Smooth muscle cell (in vitro differentiated cells): ENCODE data around the gene MMP1. TPM values are rescaled to one million over a fixed set of nuclear protein-coding genes. Genes with fewer than 3 reads are reported as not detected.

Experiments
- DNase-seq: peaks from one replicate; lab custom pipeline; 2025; ENCODE audit not compliant: unreplicated experiment; lab: John Stamatoyannopoulos, UW
- H2AFZ ChIP-seq: fragments of 200-600 bp; sonication (generic); 2 replicates; pipeline ENCODE4 v1.6.0; 2016; ENCODE audit warnings: antibody characterized with exemption, low read depth, mild to moderate bottlenecking
- H3F3A ChIP-seq: fragments of 200-600 bp; sonication (generic); 2 replicates; pipeline ENCODE4 v1.6.0; 2017; ENCODE audit warnings: antibody characterized with exemption, low read depth
- H3K27ac ChIP-seq: fragments of 200-600 bp; sonication (generic); 2 replicates; pipeline ENCODE4 v1.5.1; 2016; ENCODE audit warnings: low read depth, mild to moderate bottlenecking
- H3K27me3 ChIP-seq: fragments of 200-600 bp; sonication (generic); 2 replicates; pipeline ENCODE4 v1.6.1; 2016; ENCODE audit warnings: low read depth, mild to moderate bottlenecking
- H3K36me3 ChIP-seq: fragments of 200-600 bp; sonication (generic); 2 replicates; pipeline ENCODE4 v1.5.1; 2016; ENCODE audit warnings: low read depth
- H3K4me1 ChIP-seq: fragments of 200-600 bp; sonication (generic); 2 replicates; pipeline ENCODE4 v1.5.1; 2016; ENCODE audit warnings: low read depth
- H3K4me2 ChIP-seq: fragments of 200-600 bp; sonication (generic); 2 replicates; pipeline ENCODE4 v1.6.0; 2016; ENCODE audit warnings: mild to moderate bottlenecking
- H3K4me3 ChIP-seq: fragments of 200-600 bp; sonication (generic); 2 replicates; pipeline ENCODE4 v1.5.1; 2016; ENCODE audit warnings: mild to moderate bottlenecking
- H3K79me2 ChIP-seq: fragments of 200-600 bp; sonication (generic); 2 replicates; pipeline ENCODE4 v1.6.0; 2016; ENCODE audit warnings: low read depth, mild to moderate bottlenecking
- H3K9ac ChIP-seq: fragments of 200-600 bp; sonication (generic); 2 replicates; pipeline ENCODE4 v1.6.0; 2016; ENCODE audit warnings: low read depth
- H3K9me3 ChIP-seq: fragments of 200-600 bp; sonication (generic); replicated peaks from 2 replicates; pipeline ENCODE4 v1.5.1; 2016; ENCODE audit warnings: low read depth
- H4K20me1 ChIP-seq: fragments of 200-600 bp; sonication (generic); 2 replicates; pipeline ENCODE4 v1.6.0; 2016; ENCODE audit warnings: low read depth
- WGBS: methylation state at CpG from one replicate; pipeline ENCODE4 v1.1.7; 2016; ENCODE audit warnings: low lambda C conversion rate; 5-methylcytosine and 5-hydroxymethylcytosine counted together
- polyA plus RNA-seq: library from polyadenylated mRNA; unstranded; fragments of >200 nt; fragmentation: Nextera tagmentation; extraction: Ambion mirVana; gene quantifications from 2 replicates; pipeline ENCODE4 v1.2.1, GENCODE V29; 2016
- total RNA-seq: library from RNA; depleted of rRNA; stranded (reverse); fragments of >200 nt; gene quantifications from 2 replicates; pipeline ENCODE4 v1.2.3, GENCODE V29; 2014
- TF ChIP-seq, protein P1 (sequence below): fragments of 200-600 bp; sonication (generic); IDR thresholded peaks from 2 replicates; pipeline ENCODE4 v1.5.1; 2017; ENCODE audit warnings: borderline replicate concordance, mild to moderate bottlenecking, antibody characterized with exemption; ENCODE audit not compliant: insufficient read depth, poor library complexity, severe bottlenecking

Gene MMP1
- total and polyA plus RNA-seq, 2 experiments from 2014 or later = 9.1 to 38.3 TPM

DNA sequence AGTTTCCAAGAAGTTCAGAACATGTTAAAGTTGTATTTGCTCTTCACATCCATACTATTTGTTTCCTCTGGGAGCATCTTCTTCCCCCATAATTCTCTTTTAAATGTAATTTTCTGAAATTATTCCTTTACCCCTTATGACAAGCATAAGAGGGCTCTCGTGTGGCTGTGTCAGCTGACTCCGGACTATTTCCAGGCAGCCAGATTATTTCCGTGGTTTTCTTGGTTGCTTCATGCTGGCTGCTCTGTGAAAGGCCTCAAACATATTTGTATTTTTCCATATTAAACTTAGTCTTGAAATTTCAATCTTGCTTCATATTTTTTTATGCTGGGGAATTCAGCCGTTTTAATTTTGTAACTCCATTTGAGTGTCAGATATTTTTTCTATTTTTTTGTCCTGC, 2.8 kb upstream of the MMP1 start:
- Histone ChIP-seq H3K9ac (no peak overlapping the region), H3K4me3 (no peak overlapping the region), H4K20me1 (no peaks in the 10 kb centered on the region), H3F3A (no peaks in the 10 kb centered on the region), H3K79me2 (no peaks in the 10 kb centered on the region), H3K27me3 (no peaks in the 10 kb centered on the region), H3K27ac (peak overlapping the region; percentile 17), H3K4me1 (no peaks in the 10 kb centered on the region), H3K36me3 (no peaks in the 10 kb centered on the region), H3K9me3 (no peaks in the 10 kb centered on the region), H3K4me2 (peak overlapping the region; percentile 18), H2AFZ (peak overlapping the region; percentile 63)
- WGBS = 48% methylated on average over 4 of the region's 4 CpGs
- TF ChIP-seq, protein P1, sequence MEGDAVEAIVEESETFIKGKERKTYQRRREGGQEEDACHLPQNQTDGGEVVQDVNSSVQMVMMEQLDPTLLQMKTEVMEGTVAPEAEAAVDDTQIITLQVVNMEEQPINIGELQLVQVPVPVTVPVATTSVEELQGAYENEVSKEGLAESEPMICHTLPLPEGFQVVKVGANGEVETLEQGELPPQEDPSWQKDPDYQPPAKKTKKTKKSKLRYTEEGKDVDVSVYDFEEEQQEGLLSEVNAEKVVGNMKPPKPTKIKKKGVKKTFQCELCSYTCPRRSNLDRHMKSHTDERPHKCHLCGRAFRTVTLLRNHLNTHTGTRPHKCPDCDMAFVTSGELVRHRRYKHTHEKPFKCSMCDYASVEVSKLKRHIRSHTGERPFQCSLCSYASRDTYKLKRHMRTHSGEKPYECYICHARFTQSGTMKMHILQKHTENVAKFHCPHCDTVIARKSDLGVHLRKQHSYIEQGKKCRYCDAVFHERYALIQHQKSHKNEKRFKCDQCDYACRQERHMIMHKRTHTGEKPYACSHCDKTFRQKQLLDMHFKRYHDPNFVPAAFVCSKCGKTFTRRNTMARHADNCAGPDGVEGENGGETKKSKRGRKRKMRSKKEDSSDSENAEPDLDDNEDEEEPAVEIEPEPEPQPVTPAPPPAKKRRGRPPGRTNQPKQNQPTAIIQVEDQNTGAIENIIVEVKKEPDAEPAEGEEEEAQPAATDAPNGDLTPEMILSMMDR = no peak
- no peak for DNase-seq

DNA sequence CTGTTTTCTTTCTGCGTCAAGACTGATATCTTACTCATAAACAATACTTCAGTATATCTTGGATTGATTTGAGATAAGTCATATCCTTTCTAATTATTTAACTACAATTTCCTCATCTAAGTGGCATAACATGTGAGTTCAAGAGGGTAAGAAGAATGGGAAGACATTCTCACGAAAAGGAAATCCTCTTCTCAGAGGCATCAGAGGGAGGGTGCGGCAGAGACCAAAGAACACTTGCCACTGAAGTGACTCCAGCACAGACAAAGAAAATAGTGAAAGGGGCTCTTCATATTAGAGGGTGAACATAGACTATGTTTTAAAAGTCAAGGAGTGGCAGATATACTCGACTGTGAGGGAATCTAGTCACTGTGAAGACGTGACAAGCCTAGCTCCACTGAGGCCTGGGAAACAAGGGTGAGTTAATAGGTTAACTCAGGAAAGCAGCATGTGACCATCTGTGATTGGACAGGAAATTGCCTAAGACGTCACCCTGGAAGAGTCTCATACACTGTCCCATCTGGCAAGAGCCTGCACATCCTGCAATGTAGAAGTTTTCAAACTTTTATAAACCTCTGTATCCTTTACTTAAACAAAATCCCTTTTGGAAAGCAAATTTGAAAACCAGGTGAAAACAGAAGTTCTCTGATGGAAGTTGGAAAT, 1.9 kb upstream of the MMP1 start:
- H2AFZ ChIP-seq = no peak overlapping the region
- WGBS = 86% methylated on average over 6 of the region's 6 CpGs
- TF ChIP-seq, protein P1 = no peak
- no peaks in the 10 kb centered on the region for H3F3A ChIP-seq
- H3K27ac ChIP-seq = no peak overlapping the region
- H3K9ac ChIP-seq = no peak overlapping the region
- no peaks in the 10 kb centered on the region for H4K20me1 ChIP-seq
- no peaks in the 10 kb centered on the region for H3K36me3 ChIP-seq
- no peaks in the 10 kb centered on the region for H3K4me1 ChIP-seq
- no peaks in the 10 kb centered on the region for H3K9me3 ChIP-seq
- no peaks in the 10 kb centered on the region for H3K79me2 ChIP-seq
- H3K27me3 ChIP-seq = no peaks in the 10 kb centered on the region
- DNase-seq = no peak
- no peak overlapping the region for H3K4me2 ChIP-seq
- no peak overlapping the region for H3K4me3 ChIP-seq

DNA sequence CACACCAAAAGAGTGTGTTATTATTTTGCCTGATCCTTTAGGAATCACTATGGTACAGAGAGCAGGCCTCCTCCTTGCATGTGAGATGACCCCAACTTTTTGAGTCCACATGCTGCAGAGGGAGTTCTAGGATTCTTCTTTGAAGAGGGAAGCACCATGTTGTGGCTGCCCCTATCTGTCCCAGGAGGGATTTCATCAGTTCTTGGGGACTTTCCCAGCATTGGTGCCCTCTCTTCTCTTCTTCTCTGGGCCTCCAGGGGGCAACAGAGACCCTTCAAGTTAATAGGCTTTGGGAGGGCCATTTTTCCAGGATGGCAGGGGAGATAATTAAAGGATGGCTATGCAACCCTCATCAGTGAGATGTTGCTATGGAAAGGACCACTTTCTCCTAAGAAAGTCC, 3.6 kb downstream of the MMP1 start:
- TF ChIP-seq, protein P1 = peak; percentile 41
- no peak overlapping the region for H3K27ac ChIP-seq
- no peak for DNase-seq
- H3K4me2 ChIP-seq = no peak overlapping the region
- H3K79me2 ChIP-seq = no peaks in the 10 kb centered on the region
- H2AFZ ChIP-seq = no peak overlapping the region
- peaks cover 3% of the 10 kb centered on the region for H3F3A ChIP-seq
- H3K4me3 ChIP-seq = no peak overlapping the region
- H3K4me1 ChIP-seq = no peaks in the 10 kb centered on the region
- H3K36me3 ChIP-seq = no peaks in the 10 kb centered on the region
- no peaks in the 10 kb centered on the region for H4K20me1 ChIP-seq
- H3K27me3 ChIP-seq = no peaks in the 10 kb centered on the region
- H3K9ac ChIP-seq = no peak overlapping the region
- H3K9me3 ChIP-seq = no peaks in the 10 kb centered on the region

DNA sequence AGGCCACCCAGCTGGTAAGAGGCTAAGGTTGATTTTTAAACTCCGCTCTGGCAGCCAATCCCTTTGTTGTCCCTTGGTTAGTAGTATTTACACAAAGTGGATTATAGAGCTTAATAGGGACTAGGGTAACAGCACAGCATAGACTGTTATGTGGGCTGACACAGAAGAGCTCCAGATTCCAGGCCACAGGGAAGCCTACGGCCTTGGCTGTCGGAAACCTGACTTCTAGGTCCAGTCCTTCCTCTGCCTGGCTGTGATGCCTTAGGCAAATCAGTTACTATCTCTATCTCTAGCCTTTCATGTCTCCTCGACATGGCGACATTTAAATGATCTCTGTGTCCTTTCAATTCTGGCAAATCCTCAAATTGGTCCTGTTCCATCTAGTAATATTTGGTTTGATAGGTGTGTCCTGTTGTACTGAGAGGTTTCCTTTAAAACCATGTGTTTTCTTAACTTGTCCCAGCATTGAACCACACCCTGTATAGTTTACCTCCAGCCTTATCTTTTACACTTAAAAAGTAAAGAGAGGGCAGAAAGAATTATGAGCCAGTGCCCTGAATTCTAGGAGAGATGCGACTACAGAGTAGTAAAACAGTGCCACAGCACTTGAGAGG, 4.2 kb downstream of the MMP1 start:
- Histone ChIP-seq H3K9ac (no peak overlapping the region), H3K79me2 (no peaks in the 10 kb centered on the region), H3K36me3 (no peaks in the 10 kb centered on the region), H3F3A (peaks cover 3% of the 10 kb centered on the region), H3K27me3 (no peaks in the 10 kb centered on the region), H3K27ac (no peak overlapping the region), H4K20me1 (no peaks in the 10 kb centered on the region), H2AFZ (no peak overlapping the region), H3K9me3 (no peaks in the 10 kb centered on the region), H3K4me2 (no peak overlapping the region), H3K4me1 (no peaks in the 10 kb centered on the region), H3K4me3 (no peak overlapping the region)
- no peak for DNase-seq
- 36% methylated on average over 6 of the region's 6 CpGs for WGBS
- TF ChIP-seq, protein P1 = no peak
